Testis (tissue), 3 donors: ENCODE measurements around the gene ERCC1. TPM values are rescaled to one million over a fixed set of nuclear protein-coding genes. Genes with fewer than 3 reads are reported as not detected.

ENCODE experiments used
- DNase-seq: peaks from one replicate; pipeline ENCODE4 v3.0.0-alpha.2; 2019
- H3K27ac ChIP-seq, 2 donors: fragments of 200-600 bp; sonication (generic); one replicate each; pipeline ENCODE4 v1.5.1; 2019
- H3K27me3 ChIP-seq: fragments of 200-600 bp; sonication (generic); one replicate; pipeline ENCODE4 v1.5.1; 2019
- H3K36me3 ChIP-seq: fragments of 200-600 bp; sonication (generic); one replicate; pipeline ENCODE4 v1.5.1; 2017; ENCODE audit warnings: low read depth; ENCODE audit errors: missing control alignments
- H3K4me1 ChIP-seq: fragments of 200-600 bp; sonication (generic); one replicate; pipeline ENCODE4 v1.5.1; 2019
- H3K4me3 ChIP-seq, 2 donors: fragments of 200-600 bp; sonication (generic); one replicate each; pipeline ENCODE4 v1.5.1; 2017 to 2019
- H3K9me3 ChIP-seq: fragments of 200-600 bp; sonication (generic); one replicate; pipeline ENCODE4 v1.5.1; 2017
- POLR2A ChIP-seq: fragments of 450-650 bp; IDR thresholded peaks from one replicate; pipeline ENCODE4 v1.6.1; 2017; ENCODE audit warnings: antibody characterized with exemption, mild to moderate bottlenecking, moderate library complexity
- WGBS, 2 donors: methylation state at CpG; one replicate each; pipeline ENCODE4 v1.1.5; 2018; 5-methylcytosine and 5-hydroxymethylcytosine counted together
- intact Hi-C: fragments of 100-400 bp; cut with DNase I; formaldehyde crosslinking; loops from one replicate; pipeline ENCODE4 v1.15.1; 2023; ENCODE audit warnings: low total_unique reads
- polyA plus RNA-seq: library from polyadenylated mRNA; stranded (reverse); fragments of 350-450 nt; fragmentation: Illumina TruSeq; extraction: RNeasy Lipid Tissue Mini Kit (QIAGEN cat#74804); gene quantifications from one replicate; pipeline ENCODE4 v1.2.3, GENCODE V29; 2014; ENCODE audit warnings: low read depth, low replicate concordance; ENCODE audit not compliant: insufficient read depth
- total RNA-seq, 2 donors: library from RNA; depleted of rRNA; stranded (reverse); fragments of >200 nt; gene quantifications; one replicate each; pipeline ENCODE4 v1.2.3, GENCODE V29; 2016
- TF ChIP-seq, protein P1 (sequence below), 3 experiments: fragments of 450-650 bp in 2 of 3; fragments of 200-600 bp in 1 of 3; sonication (generic) in 1 of 3; IDR thresholded peaks; one replicate each; pipeline ENCODE4 v1.5.1; 2016 to 2019; ENCODE audit warnings: antibody characterized with exemption in 3 of 3, mild to moderate bottlenecking in 2 of 3, moderate library complexity in 1 of 3

Gene ERCC1
- total and polyA plus RNA-seq, 3 donors from 2014 or later: 71.8 to 112 (median 95.7) TPM

DNA sequence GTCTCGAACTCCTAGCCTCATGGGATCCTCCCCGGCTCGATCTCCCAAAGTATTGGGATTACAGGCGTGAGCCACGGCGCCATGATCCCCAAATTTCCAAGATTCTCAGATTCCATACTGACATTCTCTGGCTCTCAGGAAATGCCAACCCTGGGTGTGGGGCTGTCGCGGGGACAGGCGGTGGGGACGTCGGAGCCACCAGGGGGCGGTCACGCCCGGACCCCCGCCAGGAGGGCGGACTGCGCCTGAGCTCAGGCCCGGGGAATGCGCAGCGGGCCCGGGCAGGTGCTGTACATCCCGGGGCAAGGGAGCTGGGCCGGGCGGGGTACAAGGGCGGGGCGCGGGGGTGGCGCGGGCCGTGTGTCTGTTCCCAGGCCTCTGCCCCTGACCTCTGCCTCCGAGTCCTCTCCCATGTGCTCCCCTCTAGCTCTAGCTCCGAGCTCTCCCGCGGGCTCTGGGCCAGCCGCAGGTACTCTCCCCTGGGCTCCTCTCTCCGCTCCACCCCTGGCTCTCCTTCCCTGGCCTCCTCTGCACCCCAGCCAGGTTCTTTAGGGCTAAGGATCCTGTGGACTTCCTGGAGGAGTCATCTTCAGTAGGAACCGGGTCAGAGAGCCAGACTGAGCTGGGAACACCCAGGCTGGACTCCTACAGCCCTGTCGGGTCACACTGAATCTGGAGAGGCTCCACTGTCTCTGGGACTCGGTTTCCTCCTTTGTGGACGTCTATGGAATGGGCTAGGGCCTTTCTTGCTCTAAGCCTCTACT lies 21.2 kb downstream of the ERCC1 start:
- Histone ChIP-seq H3K27ac (no peak overlapping the region), H3K27me3 (no peaks in the 10 kb centered on the region), H3K4me3 (no peak overlapping the region), H3K4me1 (peaks cover 26% of the 10 kb centered on the region), H3K9me3 (no peaks in the 10 kb centered on the region), H3K36me3 (no peaks in the 10 kb centered on the region)
- no peak for DNase-seq
- WGBS, 2 donors: 24 to 43% methylated on average over 13 to 32 of the region's 40 CpGs
- TF ChIP-seq POLR2A: no peak
- TF ChIP-seq, protein P1, sequence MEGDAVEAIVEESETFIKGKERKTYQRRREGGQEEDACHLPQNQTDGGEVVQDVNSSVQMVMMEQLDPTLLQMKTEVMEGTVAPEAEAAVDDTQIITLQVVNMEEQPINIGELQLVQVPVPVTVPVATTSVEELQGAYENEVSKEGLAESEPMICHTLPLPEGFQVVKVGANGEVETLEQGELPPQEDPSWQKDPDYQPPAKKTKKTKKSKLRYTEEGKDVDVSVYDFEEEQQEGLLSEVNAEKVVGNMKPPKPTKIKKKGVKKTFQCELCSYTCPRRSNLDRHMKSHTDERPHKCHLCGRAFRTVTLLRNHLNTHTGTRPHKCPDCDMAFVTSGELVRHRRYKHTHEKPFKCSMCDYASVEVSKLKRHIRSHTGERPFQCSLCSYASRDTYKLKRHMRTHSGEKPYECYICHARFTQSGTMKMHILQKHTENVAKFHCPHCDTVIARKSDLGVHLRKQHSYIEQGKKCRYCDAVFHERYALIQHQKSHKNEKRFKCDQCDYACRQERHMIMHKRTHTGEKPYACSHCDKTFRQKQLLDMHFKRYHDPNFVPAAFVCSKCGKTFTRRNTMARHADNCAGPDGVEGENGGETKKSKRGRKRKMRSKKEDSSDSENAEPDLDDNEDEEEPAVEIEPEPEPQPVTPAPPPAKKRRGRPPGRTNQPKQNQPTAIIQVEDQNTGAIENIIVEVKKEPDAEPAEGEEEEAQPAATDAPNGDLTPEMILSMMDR (IDR thresholded peaks at IDR 0.05): peak; percentile 15 to 57 (median 31)
- intact Hi-C loops: no loop called here

DNA sequence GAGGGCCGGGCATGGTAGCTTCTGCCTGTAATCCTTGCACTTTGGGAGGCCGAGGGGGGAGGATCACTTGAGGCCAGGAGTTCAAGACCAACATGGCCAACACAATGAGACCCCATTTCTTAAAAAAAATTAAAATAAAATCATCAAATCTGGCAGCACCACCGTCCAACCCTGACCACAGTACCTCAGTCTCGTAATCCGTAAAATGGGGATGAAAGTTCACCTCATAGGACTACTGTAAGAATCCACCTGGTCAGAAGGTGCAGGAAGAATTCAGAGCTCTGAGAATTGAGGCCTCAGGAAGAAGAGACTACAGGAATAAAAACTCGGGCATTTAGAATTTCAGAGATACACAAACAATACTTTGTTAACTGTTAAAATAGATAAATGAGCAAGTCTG lies 21.9 kb downstream of the ERCC1 start:
- WGBS, 2 donors: 73 to 75% methylated on average over 6 of the region's 6 CpGs

DNA sequence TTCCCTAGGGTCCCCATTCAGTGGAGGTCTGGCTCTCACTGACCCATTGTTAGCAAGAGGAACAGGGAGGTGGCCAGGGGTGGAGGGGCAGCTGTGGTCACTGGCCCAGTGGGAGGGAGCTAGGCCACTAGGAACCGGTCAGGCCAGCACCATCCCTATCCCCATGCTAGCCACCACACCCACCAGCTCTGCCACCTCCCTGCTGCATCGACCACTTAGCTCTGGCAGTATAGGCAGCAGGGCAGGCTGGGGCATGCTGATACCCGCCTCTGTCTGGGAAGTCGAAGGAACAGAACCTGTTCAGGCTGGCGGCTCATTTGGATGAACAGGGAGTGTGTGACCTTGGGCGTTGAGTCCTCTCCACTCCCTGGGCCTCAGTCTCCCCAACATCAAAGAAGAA lies 23.5 kb downstream of the ERCC1 start:
- 74 to 92% methylated on average over 6 of the region's 6 CpGs for WGBS, 2 donors
- H3K4me1 ChIP-seq: peaks cover 20% of the 10 kb centered on the region
- no peak for DNase-seq
- H3K27ac ChIP-seq: no peak overlapping the region
- intact Hi-C loops: no loop called here
- no peak overlapping the region for H3K4me3 ChIP-seq
- no peaks in the 10 kb centered on the region for H3K36me3 ChIP-seq
- no peak for TF ChIP-seq POLR2A
- TF ChIP-seq, protein P1 (IDR thresholded peaks at IDR 0.05): no peak
- H3K27me3 ChIP-seq: no peaks in the 10 kb centered on the region
- no peaks in the 10 kb centered on the region for H3K9me3 ChIP-seq

More for the DNA sequence above, 21.9 kb downstream of the ERCC1 start:
- no peak for DNase-seq
- no peak overlapping the region for H3K27ac ChIP-seq
- no peaks in the 10 kb centered on the region for H3K9me3 ChIP-seq
- TF ChIP-seq, protein P1 (IDR thresholded peaks at IDR 0.05): no peak
- no peak for TF ChIP-seq POLR2A
- peaks cover 20% of the 10 kb centered on the region for H3K4me1 ChIP-seq
- H3K27me3 ChIP-seq: no peaks in the 10 kb centered on the region
- intact Hi-C loops: no loop called here
- H3K36me3 ChIP-seq: no peaks in the 10 kb centered on the region
- no peak overlapping the region for H3K4me3 ChIP-seq

DNA sequence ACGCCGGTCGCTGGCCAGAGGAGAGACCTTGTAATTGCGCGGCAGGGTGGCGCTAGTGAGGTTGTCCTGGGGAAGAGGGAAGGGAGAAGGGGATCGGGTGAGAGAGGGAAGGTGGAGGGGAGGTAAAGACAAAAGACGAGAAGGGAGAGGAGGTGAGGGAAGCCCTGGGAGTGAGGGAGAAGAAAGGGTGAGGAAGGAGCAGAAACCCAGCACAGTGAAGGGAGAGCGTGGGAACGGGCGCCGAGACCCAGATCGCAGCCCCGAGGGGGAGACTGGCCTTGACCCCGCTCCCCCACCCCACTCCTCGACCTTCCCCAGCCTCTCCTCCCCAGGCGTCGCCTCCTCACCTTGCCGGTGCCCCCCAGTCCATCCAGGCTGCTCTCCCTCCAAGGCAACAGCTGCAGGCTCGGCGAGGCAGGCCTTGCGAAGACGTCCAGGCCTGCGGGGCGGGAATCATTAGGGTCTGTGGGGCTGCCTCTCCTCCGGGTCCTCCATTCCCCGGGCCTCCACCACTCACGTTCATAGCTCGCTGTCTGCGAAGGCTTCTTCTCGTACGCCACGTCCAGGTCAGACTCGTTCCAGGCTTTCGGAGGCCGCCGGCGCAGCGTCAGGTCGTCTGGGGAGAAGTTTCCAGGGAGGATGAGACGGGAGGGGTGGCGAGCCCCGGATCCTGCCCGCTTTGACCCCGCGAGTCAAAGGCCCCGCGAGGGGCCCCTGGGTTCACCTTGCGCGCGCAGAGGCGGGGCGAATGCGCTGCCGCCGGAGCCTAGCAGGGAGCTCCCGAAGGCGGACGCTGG lies 27.7 kb downstream of the ERCC1 start:
- H3K27ac ChIP-seq: no peak overlapping the region
- intact Hi-C loops: no loop called here
- H3K9me3 ChIP-seq: no peaks in the 10 kb centered on the region
- no peak for TF ChIP-seq POLR2A
- TF ChIP-seq, protein P1 (IDR thresholded peaks at IDR 0.05): no peak
- no peak overlapping the region for H3K4me3 ChIP-seq
- 69 to 71% methylated on average over 34 to 59 of the region's 59 CpGs for WGBS, 2 donors
- no peaks in the 10 kb centered on the region for H3K27me3 ChIP-seq
- no peaks in the 10 kb centered on the region for H3K4me1 ChIP-seq
- no peak for DNase-seq
- no peaks in the 10 kb centered on the region for H3K36me3 ChIP-seq
